Bronchial epithelial cell (primary cell): Measurements from ENCODE around the gene CRELD2. TPM values are rescaled to one million over a fixed set of nuclear protein-coding genes. Genes with fewer than 3 reads are reported as not detected.

Experiments
- DNase-seq: peaks from one replicate; pipeline ENCODE4 v3.0.0-alpha.2; 2010; ENCODE audit warnings: low read depth
- FAIRE-seq: peaks from 2 replicates; lab custom pipeline; 2011; peaks lifted over from hg19 to GRCh38; lab: Jason Lieb, UNC
- H3K27me3 ChIP-seq: 2 replicates; pipeline ENCODE4 v1.5.1; 2011; ENCODE audit warnings: low read length; ENCODE audit not compliant: control insufficient read depth, insufficient read depth
- H3K36me3 ChIP-seq: 2 replicates; pipeline ENCODE4 v1.5.1; 2011; ENCODE audit warnings: low read length; ENCODE audit not compliant: control insufficient read depth, insufficient read depth
- H3K4me3 ChIP-seq: 2 replicates; pipeline ENCODE4 v1.5.1; 2011; ENCODE audit warnings: mild to moderate bottlenecking, low read depth, low read length, control low read depth
- total RNA-seq: library from RNA; depleted of rRNA; stranded (reverse); fragments of >200 nt; gene quantifications from 2 replicates; pipeline ENCODE4 v1.2.1, GENCODE V29; 2014
- TF ChIP-seq, protein P1 (sequence below): IDR thresholded peaks from 2 replicates; pipeline ENCODE4 v1.5.1; 2011; ENCODE audit warnings: mild to moderate bottlenecking, moderate library complexity, low read length, control low read depth, inconsistent platforms; ENCODE audit not compliant: insufficient read depth, severe bottlenecking

Gene CRELD2
- total RNA-seq, 1 donor from 2014 or later = 57.4 TPM

DNA sequence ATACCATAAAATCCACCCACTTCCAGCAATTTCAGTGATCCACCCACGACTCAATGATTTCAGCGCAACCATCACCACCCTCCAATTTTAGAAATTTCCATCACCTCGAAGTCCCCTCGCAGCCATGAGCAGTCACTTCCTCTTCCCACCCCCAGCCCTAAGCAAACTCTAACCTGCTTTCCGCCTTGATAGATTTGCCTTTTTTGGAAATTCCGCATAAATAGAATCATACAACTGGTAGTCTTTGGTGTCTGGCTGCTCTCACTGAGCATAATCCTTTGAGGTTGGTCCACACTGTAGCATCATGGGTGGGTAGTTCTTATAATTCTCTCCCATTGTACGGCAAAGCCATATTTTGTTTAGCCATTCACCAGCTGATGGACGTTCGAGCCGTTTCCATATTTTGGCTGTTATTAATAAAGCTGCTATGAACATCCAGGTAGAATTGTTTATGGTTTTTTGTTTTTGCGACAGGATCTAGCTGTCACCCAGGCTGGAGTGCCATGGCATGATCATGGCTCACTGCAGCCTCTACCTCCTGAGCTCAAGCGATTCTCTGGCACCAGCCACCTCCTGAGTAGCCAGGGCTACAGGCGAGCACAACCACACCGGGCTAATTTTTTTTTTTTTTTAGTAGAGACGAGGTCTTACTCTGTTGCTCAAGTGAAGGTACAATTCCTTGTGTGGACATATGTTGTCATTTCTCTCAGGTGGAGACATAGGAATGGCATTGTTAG is 58.2 kb downstream of the CRELD2 start:
- no peak for DNase-seq
- Histone ChIP-seq H3K36me3 (no peaks in the 10 kb centered on the region), H3K27me3 (no peaks in the 10 kb centered on the region), H3K4me3 (no peak overlapping the region)
- FAIRE-seq = no peak
- TF ChIP-seq, protein P1, sequence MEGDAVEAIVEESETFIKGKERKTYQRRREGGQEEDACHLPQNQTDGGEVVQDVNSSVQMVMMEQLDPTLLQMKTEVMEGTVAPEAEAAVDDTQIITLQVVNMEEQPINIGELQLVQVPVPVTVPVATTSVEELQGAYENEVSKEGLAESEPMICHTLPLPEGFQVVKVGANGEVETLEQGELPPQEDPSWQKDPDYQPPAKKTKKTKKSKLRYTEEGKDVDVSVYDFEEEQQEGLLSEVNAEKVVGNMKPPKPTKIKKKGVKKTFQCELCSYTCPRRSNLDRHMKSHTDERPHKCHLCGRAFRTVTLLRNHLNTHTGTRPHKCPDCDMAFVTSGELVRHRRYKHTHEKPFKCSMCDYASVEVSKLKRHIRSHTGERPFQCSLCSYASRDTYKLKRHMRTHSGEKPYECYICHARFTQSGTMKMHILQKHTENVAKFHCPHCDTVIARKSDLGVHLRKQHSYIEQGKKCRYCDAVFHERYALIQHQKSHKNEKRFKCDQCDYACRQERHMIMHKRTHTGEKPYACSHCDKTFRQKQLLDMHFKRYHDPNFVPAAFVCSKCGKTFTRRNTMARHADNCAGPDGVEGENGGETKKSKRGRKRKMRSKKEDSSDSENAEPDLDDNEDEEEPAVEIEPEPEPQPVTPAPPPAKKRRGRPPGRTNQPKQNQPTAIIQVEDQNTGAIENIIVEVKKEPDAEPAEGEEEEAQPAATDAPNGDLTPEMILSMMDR = no peak

Other genes with a start within 250 kb of the CRELD2 start
- gene BRD1, start 90.8 kb upstream of the CRELD2 start, total RNA-seq = 18.2 and 28.0 TPM in 2 replicates
- gene ZBED4, start 64.8 kb upstream of the CRELD2 start, total RNA-seq = 14.0 and 15.7 TPM in 2 replicates
- gene ALG12, start 196 bp upstream of the CRELD2 start, total RNA-seq = 11.8 and 18.7 TPM in 2 replicates
- gene PIM3, start 42.1 kb downstream of the CRELD2 start, total RNA-seq = 67.1 and 130 TPM in 2 replicates
- gene IL17REL, start 94.1 kb downstream of the CRELD2 start, total RNA-seq = not detected in 2 replicates
- gene TTLL8, start 139.7 kb downstream of the CRELD2 start, total RNA-seq = not detected in 2 replicates
- gene MLC1, start 166.8 kb downstream of the CRELD2 start, total RNA-seq = under 0.01 TPM in 1 of 2 replicates, not detected in the other
- gene MOV10L1, start 171.4 kb downstream of the CRELD2 start, total RNA-seq = 0.26 and 1.4 TPM in 2 replicates